Transverse colon (tissue), 4 donors: ENCODE results near the gene EAF2. TPM values are rescaled to one million over a fixed set of nuclear protein-coding genes. Genes with fewer than 3 reads are reported as not detected.

Experiments used
- DNase-seq: peaks from one replicate; pipeline ENCODE4 v3.0.0-alpha.2; 2019
- H3K27ac ChIP-seq, 4 donors: fragments of 200-600 bp; sonication (generic); 2 replicates each; pipeline ENCODE4 v1.5.1; 2016 to 2018; ENCODE audit warnings: inconsistent platforms in 4 of 4
- H3K27me3 ChIP-seq: fragments of 200-600 bp; sonication (generic); 2 replicates; pipeline ENCODE4 v1.5.1; 2017; ENCODE audit warnings: inconsistent platforms
- H3K36me3 ChIP-seq, 4 donors: fragments of 200-600 bp; sonication (generic); 2 replicates each; pipeline ENCODE4 v1.5.1; 2017 to 2019; ENCODE audit warnings: inconsistent platforms in 4 of 4
- H3K4me1 ChIP-seq, 4 donors: fragments of 200-600 bp; sonication (generic); 2 replicates each; pipeline ENCODE4 v1.5.1; 2017 to 2020; ENCODE audit warnings: inconsistent platforms in 4 of 4
- H3K4me3 ChIP-seq, 4 donors: fragments of 200-600 bp; sonication (generic); 1 replicate in 1 of 4; 2 replicates in 3 of 4; pipeline versions ENCODE4 v1.5.1 to v1.6.1; 2017 to 2019; ENCODE audit warnings: inconsistent platforms in 4 of 4
- H3K9me3 ChIP-seq, 2 donors: fragments of 200-600 bp; sonication (generic); 2 replicates each; pipeline ENCODE4 v1.5.1; 2017 to 2019; ENCODE audit warnings: inconsistent platforms in 2 of 2
- EP300 ChIP-seq: sonication (generic); formaldehyde crosslinking; IDR thresholded peaks from one replicate; pipeline ENCODE4 v1.6.1; 2017; ENCODE audit warnings: antibody characterized with exemption, low read depth
- POLR2A ChIP-seq: fragments of 450-650 bp; IDR thresholded peaks from one replicate; pipeline ENCODE4 v1.6.1; 2016; ENCODE audit warnings: antibody characterized with exemption, mild to moderate bottlenecking, moderate library complexity
- POLR2AphosphoS5 ChIP-seq, 3 donors: sonication (generic); formaldehyde crosslinking; IDR thresholded peaks; one replicate each; pipeline ENCODE4 v1.6.1; 2016; ENCODE audit warnings: antibody characterized with exemption in 3 of 3
- WGBS, 2 donors: methylation state at CpG; one replicate each; pipeline ENCODE4 v1.1.5; 2018; ENCODE audit warnings: low coverage in 1 of 2; 5-methylcytosine and 5-hydroxymethylcytosine counted together
- in situ Hi-C, 4 donors: fragments of 200-750 bp; cut with MboI; loops; one replicate each; pipeline versions ENCODE4 v1.15.0 to v1.15.1; 2017; ENCODE audit warnings: low sequenced_read_pairs in 3 of 4, low pct_ligation_motif_present in 1 of 4, low pct_unique_long_range_greater_than_20kb in 1 of 4
- intact Hi-C: fragments of 100-400 bp; cut with DNase I; formaldehyde crosslinking; loops from one replicate; pipeline ENCODE4 v1.15.1; 2023; ENCODE audit warnings: low total_unique reads
- total RNA-seq, 4 donors: library from RNA; depleted of rRNA; stranded (reverse); fragments of >200 nt; gene quantifications; one replicate each; pipeline ENCODE4 v1.1.0, GENCODE V29; 2016
- TF ChIP-seq, protein P1 (sequence below), 5 experiments: fragments of 200-600 bp in 3 of 5; fragments of 450-650 bp in 2 of 5; sonication (generic) in 3 of 5; IDR thresholded peaks; 1 replicate in 2 of 5; 2 replicates in 3 of 5; pipeline ENCODE4 v1.5.1; 2016 to 2017; ENCODE audit warnings: antibody characterized with exemption in 5 of 5, inconsistent platforms in 3 of 5, mild to moderate bottlenecking in 2 of 5, moderate library complexity in 1 of 5

EAF2 gene
- total RNA-seq, 4 donors from 2014 or later: 2.2 to 26.0 (median 7.4) TPM

DNA sequence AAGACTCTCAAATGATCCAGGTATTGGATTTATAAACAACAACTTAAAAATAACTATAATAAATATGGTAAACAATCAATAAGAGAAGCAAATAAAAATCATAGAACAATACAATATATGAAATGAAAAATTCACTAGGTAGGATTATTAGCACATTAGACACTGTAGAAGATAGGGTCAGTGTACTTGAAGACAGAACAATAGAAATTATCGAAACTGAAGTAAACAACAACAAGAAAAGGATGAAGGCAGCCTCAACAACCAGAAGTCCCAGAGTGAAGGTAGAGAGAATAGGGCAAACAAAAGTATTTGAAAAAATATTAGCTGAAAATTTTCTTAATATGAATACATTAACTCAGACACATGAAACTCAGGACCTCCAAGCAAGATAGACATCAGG is 12.0 kb upstream of the EAF2 start:
- H3K9me3 ChIP-seq: peaks cover 11 to 14% of the 10 kb centered on the region in 2 donors
- no peaks in the 10 kb centered on the region for H3K27me3 ChIP-seq
- no peak for DNase-seq
- intact Hi-C loops: no loop called here
- 100% methylated on average over 1 of the region's 1 CpG for WGBS, 2 donors
- in situ Hi-C loops: no loop called here
- no peak overlapping the region for H3K27ac ChIP-seq
- peaks cover 0 to 65% (median 23%) of the 10 kb centered on the region in 4 donors for H3K36me3 ChIP-seq
- H3K4me3 ChIP-seq: no peak overlapping the region
- no peak for TF ChIP-seq POLR2A
- TF ChIP-seq, protein P1, sequence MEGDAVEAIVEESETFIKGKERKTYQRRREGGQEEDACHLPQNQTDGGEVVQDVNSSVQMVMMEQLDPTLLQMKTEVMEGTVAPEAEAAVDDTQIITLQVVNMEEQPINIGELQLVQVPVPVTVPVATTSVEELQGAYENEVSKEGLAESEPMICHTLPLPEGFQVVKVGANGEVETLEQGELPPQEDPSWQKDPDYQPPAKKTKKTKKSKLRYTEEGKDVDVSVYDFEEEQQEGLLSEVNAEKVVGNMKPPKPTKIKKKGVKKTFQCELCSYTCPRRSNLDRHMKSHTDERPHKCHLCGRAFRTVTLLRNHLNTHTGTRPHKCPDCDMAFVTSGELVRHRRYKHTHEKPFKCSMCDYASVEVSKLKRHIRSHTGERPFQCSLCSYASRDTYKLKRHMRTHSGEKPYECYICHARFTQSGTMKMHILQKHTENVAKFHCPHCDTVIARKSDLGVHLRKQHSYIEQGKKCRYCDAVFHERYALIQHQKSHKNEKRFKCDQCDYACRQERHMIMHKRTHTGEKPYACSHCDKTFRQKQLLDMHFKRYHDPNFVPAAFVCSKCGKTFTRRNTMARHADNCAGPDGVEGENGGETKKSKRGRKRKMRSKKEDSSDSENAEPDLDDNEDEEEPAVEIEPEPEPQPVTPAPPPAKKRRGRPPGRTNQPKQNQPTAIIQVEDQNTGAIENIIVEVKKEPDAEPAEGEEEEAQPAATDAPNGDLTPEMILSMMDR (IDR thresholded peaks at IDR 0.05): no peak
- no peaks in the 10 kb centered on the region for H3K4me1 ChIP-seq

DNA sequence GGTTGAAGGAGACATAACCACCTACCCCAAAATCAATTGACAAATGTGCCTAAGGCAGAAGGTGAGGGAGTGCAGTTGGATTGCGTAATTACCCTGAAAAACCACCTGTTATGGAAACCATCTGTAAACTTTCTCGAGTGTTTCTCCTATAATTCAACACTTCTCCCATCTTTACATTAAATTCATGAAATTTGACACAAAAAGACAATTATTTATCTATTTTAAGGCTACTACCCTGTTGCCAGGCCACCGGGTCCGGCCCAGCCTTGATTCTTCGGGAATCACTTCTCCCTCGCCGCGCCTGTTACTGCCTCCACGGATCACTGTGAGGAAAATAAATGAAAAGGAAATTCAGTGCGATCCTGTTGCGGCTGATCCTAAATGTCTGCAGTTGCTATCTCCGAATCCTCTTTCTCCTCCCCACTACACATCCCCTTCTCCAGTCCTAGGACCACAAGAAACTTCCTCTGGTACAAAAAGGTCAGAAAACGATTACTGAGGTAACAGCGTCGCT is 795 bp upstream of the EAF2 start:
- H3K9me3 ChIP-seq: no peaks in the 10 kb centered on the region
- in situ Hi-C loops: loop anchor here in 1 of 4 donors (25.0 kb wide), 1 partner anchor 297 kb away; the partner anchor contains the start of gene POLQ
- peak overlapping the region; percentile 83 to 95 (median 90) for H3K27ac ChIP-seq
- no peak for TF ChIP-seq POLR2A
- TF ChIP-seq, protein P1 (IDR thresholded peaks at IDR 0.05): no peak
- TF ChIP-seq POLR2AphosphoS5 (IDR thresholded peaks at IDR 0.05): no peak
- no peak for TF ChIP-seq EP300
- H3K36me3 ChIP-seq: no peaks in the 10 kb centered on the region
- no peaks in the 10 kb centered on the region for H3K27me3 ChIP-seq
- peaks cover 4 to 24% (median 16%) of the 10 kb centered on the region in 4 donors for H3K4me1 ChIP-seq
- intact Hi-C loops: no loop called here
- peak overlapping the region; percentile 62 to 95 (median 86) for H3K4me3 ChIP-seq
- peak; percentile 20 for DNase-seq
- WGBS, 2 donors: 5 to 8% methylated on average over 8 to 15 of the region's 15 CpGs

DNA sequence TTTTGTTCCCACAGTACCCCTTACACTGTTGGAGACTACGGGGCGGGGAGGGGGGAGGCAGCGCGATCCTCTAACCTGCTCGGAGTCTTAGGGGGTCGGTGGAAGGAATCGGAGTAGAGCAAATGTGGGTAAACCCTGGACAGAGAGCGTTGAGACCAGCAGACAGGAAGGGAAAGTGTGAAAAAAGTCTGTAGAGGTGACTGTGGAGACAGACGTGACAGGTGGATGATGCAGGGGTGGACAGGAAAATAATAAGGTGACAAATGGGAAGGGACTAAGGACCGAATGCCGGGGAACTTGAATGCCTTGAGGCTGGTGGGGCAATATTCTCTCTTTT is 424 bp downstream of the EAF2 start:
- no peak for DNase-seq
- Histone ChIP-seq H3K4me1 (peaks cover 4 to 24% (median 16%) of the 10 kb centered on the region in 4 donors), H3K9me3 (no peaks in the 10 kb centered on the region), H3K27me3 (no peaks in the 10 kb centered on the region), H3K27ac (peak overlapping the region; percentile 83 to 95 (median 90)), H3K4me3 (peak overlapping the region; percentile 61 to 95 (median 74)), H3K36me3 (no peaks in the 10 kb centered on the region)
- 0% methylated on average over 2 to 11 of the region's 11 CpGs for WGBS, 2 donors
- TF ChIP-seq EP300 (no peak), POLR2A (no peak), POLR2AphosphoS5 (IDR thresholded peaks at IDR 0.05) (no peak)
- TF ChIP-seq, protein P1 (IDR thresholded peaks at IDR 0.05): no peak
- intact Hi-C loops (no loop called here), in situ Hi-C loops (loop anchor here in 1 of 4 donors (25.0 kb wide), 1 partner anchor 298 kb away; the partner anchor contains the start of gene POLQ)

- Histone ChIP-seq H3K27me3 (no peaks in the 10 kb centered on the region), H3K4me3 (peak overlapping the region in 3 of 4 donors; percentile 62 to 95 (median 86)), H3K36me3 (no peaks in the 10 kb centered on the region), H3K4me1 (peaks cover 4 to 24% (median 16%) of the 10 kb centered on the region in 4 donors), H3K9me3 (no peaks in the 10 kb centered on the region), H3K27ac (peak overlapping the region in 2 of 4 donors; percentile 90 to 95)
- no peak for DNase-seq
- WGBS, 2 donors: 50 to 54% methylated on average over 4 of the region's 4 CpGs
- in situ Hi-C loops (loop anchor here in 1 of 4 donors (25.0 kb wide), 1 partner anchor 299 kb away; the partner anchor contains the start of gene POLQ), intact Hi-C loops (no loop called here)
- TF ChIP-seq, protein P1 (IDR thresholded peaks at IDR 0.05): no peak
- TF ChIP-seq POLR2A (no peak), POLR2AphosphoS5 (IDR thresholded peaks at IDR 0.05) (no peak), EP300 (no peak)
These were observed 1.1 kb downstream of the EAF2 start for GRCh38 chr3:121836064-121836463.
